OCI-LY1 (cell line): Measurements from ENCODE around the gene TEX14.

Experiments used
- H2AFZ ChIP-seq: fragments of 200-600 bp; sonication (generic), shearing (Covaris generic); 2 replicates; pipeline ENCODE4 v1.6.0; 2014; ENCODE audit warnings: antibody characterized with exemption, mild to moderate bottlenecking, low read length
- H3F3A ChIP-seq: fragments of 200-600 bp; sonication (generic), shearing (Covaris generic); 2 replicates; pipeline ENCODE4 v1.6.0; 2014; ENCODE audit warnings: mild to moderate bottlenecking, antibody characterized with exemption, low read length, moderate library complexity; ENCODE audit not compliant: insufficient read depth
- H3K27ac ChIP-seq: fragments of 200-600 bp; sonication (generic); 2 replicates; pipeline ENCODE4 v1.5.1; 2014; ENCODE audit warnings: low read length, mixed run types, mild to moderate bottlenecking, low read depth; ENCODE audit not compliant: poor library complexity, severe bottlenecking
- H3K27me3 ChIP-seq: fragments of 200-600 bp; sonication (generic); 2 replicates; pipeline ENCODE4 v1.6.0; 2014; ENCODE audit warnings: antibody characterized with exemption, mild to moderate bottlenecking, low read length, moderate library complexity; ENCODE audit not compliant: insufficient read depth
- H3K36me3 ChIP-seq: fragments of 200-600 bp; sonication (generic); 2 replicates; pipeline ENCODE4 v1.6.1; 2014; ENCODE audit warnings: mild to moderate bottlenecking, antibody characterized with exemption, low read length, moderate library complexity, mixed read lengths; ENCODE audit not compliant: insufficient read depth
- H3K4me1 ChIP-seq: fragments of 200-600 bp; sonication (generic); 2 replicates; pipeline ENCODE4 v1.5.1; 2014; ENCODE audit warnings: mild to moderate bottlenecking, low read length, moderate library complexity; ENCODE audit not compliant: insufficient read depth, severe bottlenecking
- H3K4me2 ChIP-seq: fragments of 200-600 bp; sonication (generic), shearing (Covaris generic); 2 replicates; pipeline ENCODE4 v1.6.1; 2014; ENCODE audit warnings: low read length
- H3K4me3 ChIP-seq: fragments of 200-600 bp; sonication (generic); 2 replicates; pipeline ENCODE4 v1.5.1; 2014; ENCODE audit warnings: low read length, low read depth, mild to moderate bottlenecking, mixed read lengths; ENCODE audit not compliant: poor library complexity, severe bottlenecking
- H3K79me2 ChIP-seq: fragments of 200-600 bp; shearing (Covaris generic); 2 replicates; pipeline ENCODE4 v1.6.1; 2016; ENCODE audit warnings: mixed run types, low read length, mixed read lengths; ENCODE audit not compliant: insufficient read depth
- H3K9ac ChIP-seq: fragments of 200-600 bp; sonication (generic), shearing (Covaris generic); 2 replicates; pipeline ENCODE4 v1.6.1; 2014; ENCODE audit warnings: mild to moderate bottlenecking, low read length, mixed read lengths
- H3K9me2 ChIP-seq: fragments of 200-600 bp; sonication (generic), shearing (Covaris generic); 2 replicates; pipeline ENCODE4 v1.6.1; 2014; ENCODE audit warnings: low read depth, mild to moderate bottlenecking, low read length, mixed read lengths
- H3K9me3 ChIP-seq: fragments of 200-600 bp; shearing (Covaris generic); 2 replicates; pipeline ENCODE4 v1.6.1; 2014; ENCODE audit warnings: low read length, mixed read lengths
- H4K20me1 ChIP-seq: fragments of 200-600 bp; sonication (generic), shearing (Covaris generic); 2 replicates; pipeline ENCODE4 v1.6.0; 2016; ENCODE audit warnings: mild to moderate bottlenecking, low read length; ENCODE audit not compliant: insufficient read depth
- EZH2 ChIP-seq: fragments of 200-600 bp; sonication (generic), shearing (Covaris generic); IDR thresholded peaks from 2 replicates; pipeline ENCODE4 v1.8.0; 2017; ENCODE audit warnings: borderline replicate concordance, mixed run types, mild to moderate bottlenecking, antibody characterized with exemption, low read length, moderate library complexity, mixed read lengths
- TF ChIP-seq, protein P1 (sequence below): fragments of 200-600 bp; sonication (generic), shearing (Covaris generic); IDR thresholded peaks from 2 replicates; pipeline ENCODE4 v1.5.1; 2017; ENCODE audit warnings: mild to moderate bottlenecking, antibody characterized with exemption, low read length, moderate library complexity, mixed read lengths

Gene TEX14

DNA sequence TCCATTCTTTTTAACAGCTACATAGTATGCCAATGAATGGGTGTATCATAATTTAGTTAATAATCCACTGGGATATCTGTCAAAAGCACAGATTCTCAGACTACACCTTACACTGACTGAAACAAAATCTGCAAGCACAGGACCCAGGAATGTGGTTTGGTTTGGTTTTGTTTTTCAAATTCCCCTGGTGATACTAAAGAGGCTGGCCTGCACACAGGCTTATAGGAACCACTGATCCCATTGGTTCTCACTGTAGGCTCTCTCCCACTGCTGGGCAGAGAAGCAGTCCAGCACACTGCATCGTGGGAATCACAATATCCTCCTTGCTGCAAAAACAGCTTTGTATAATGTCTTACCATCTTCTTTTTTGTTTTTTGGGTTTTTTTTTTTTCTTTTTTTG, 67.1 kb downstream of the TEX14 start:
- H3K4me1 ChIP-seq, result no peaks in the 10 kb centered on the region

DNA sequence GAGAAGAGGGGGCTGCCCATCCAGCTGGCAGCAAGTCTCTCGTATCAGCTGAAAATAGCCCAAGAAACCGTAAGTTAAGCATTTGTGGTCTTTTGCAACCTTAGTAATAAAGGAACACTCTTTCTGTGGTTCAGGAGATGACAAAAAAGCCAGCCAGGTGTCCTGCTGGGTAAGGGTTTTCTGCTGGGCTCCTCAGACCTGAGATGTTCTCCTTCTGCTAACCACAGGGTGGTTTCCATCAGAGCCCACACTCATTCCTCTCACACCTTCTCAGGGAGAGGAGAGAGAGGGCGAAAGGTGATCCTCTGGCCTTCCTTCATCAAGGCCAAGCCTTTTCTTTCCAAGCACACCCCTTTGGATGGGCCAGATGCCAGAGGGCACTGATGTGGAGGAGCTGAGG, 70.7 kb downstream of the TEX14 start:
- Histone ChIP-seq H3K4me1 (no peaks in the 10 kb centered on the region), H3K4me2 (no peak overlapping the region), H3K27ac (no peak overlapping the region)

More for the DNA sequence above, 67.1 kb downstream of the TEX14 start:
- Histone ChIP-seq H3K27me3 (peaks cover 4% of the 10 kb centered on the region; the same call in 1 of the 2 replicates), H3K36me3 (no peaks in the 10 kb centered on the region), H3K79me2 (no peaks in the 10 kb centered on the region), H3K27ac (no peak overlapping the region), H3K4me3 (no peak overlapping the region), H3K9me3 (no peaks in the 10 kb centered on the region), H3K9ac (no peak overlapping the region), H4K20me1 (no peaks in the 10 kb centered on the region), H3K4me2 (no peak overlapping the region), H3F3A (no peaks in the 10 kb centered on the region), H3K9me2 (no peaks in the 10 kb centered on the region), H2AFZ (no peak overlapping the region)
- TF ChIP-seq, protein P1, sequence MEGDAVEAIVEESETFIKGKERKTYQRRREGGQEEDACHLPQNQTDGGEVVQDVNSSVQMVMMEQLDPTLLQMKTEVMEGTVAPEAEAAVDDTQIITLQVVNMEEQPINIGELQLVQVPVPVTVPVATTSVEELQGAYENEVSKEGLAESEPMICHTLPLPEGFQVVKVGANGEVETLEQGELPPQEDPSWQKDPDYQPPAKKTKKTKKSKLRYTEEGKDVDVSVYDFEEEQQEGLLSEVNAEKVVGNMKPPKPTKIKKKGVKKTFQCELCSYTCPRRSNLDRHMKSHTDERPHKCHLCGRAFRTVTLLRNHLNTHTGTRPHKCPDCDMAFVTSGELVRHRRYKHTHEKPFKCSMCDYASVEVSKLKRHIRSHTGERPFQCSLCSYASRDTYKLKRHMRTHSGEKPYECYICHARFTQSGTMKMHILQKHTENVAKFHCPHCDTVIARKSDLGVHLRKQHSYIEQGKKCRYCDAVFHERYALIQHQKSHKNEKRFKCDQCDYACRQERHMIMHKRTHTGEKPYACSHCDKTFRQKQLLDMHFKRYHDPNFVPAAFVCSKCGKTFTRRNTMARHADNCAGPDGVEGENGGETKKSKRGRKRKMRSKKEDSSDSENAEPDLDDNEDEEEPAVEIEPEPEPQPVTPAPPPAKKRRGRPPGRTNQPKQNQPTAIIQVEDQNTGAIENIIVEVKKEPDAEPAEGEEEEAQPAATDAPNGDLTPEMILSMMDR, result no peak
- TF ChIP-seq EZH2, result no peak

DNA sequence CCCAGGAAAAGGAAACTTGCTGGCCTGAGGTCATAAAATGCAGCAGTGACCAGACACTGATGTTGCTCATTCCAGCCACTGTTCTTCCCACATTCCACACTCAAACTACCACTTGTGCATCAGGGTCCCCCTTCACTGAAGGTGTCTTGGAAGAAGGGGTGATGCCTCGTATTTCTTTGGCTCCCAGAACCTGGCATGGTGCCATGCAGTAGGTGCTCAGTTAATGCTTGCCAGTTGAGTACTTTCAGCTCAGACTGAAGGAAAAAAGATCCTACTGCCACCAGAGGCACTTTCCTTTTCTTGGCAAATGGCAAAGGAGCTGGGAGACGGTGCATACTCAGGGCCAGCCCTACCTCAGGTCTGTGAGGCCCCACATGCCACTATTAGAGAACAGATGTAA, 73.5 kb downstream of the TEX14 start:
- TF ChIP-seq, protein P1, result no peak
- no peak for TF ChIP-seq EZH2
- Histone ChIP-seq H3K9me2 (no peaks in the 10 kb centered on the region), H3K9ac (no peak overlapping the region), H3K4me1 (no peaks in the 10 kb centered on the region), H3K27me3 (peaks cover 4% of the 10 kb centered on the region; the same call in 1 of the 2 replicates), H4K20me1 (no peaks in the 10 kb centered on the region), H3K4me2 (no peak overlapping the region), H3K4me3 (no peak overlapping the region), H3K27ac (no peak overlapping the region), H2AFZ (no peak overlapping the region), H3K36me3 (no peaks in the 10 kb centered on the region), H3K9me3 (no peaks in the 10 kb centered on the region), H3F3A (no peaks in the 10 kb centered on the region), H3K79me2 (no peaks in the 10 kb centered on the region)

More for the DNA sequence above, 70.7 kb downstream of the TEX14 start:
- H3K79me2 ChIP-seq, result no peaks in the 10 kb centered on the region
- H3K4me3 ChIP-seq, result no peak overlapping the region
- H3K27me3 ChIP-seq, result peaks cover 4% of the 10 kb centered on the region; the same call in 1 of the 2 replicates
- H4K20me1 ChIP-seq, result no peaks in the 10 kb centered on the region
- no peaks in the 10 kb centered on the region for H3K9me2 ChIP-seq
- H3K9ac ChIP-seq, result no peak overlapping the region
- H3K36me3 ChIP-seq, result no peaks in the 10 kb centered on the region
- H3F3A ChIP-seq, result no peaks in the 10 kb centered on the region
- H2AFZ ChIP-seq, result no peak overlapping the region
- H3K9me3 ChIP-seq, result no peaks in the 10 kb centered on the region
- TF ChIP-seq, protein P1, result no peak
- no peak for TF ChIP-seq EZH2
